Ishikawa (cell line): Measurements from ENCODE around the gene ABHD12.
A peak's percentile ranks its signal among the peaks of the same experiment; 100 is the strongest.

Source experiments
- CEBPB ChIP-seq: IDR thresholded peaks from 2 replicates; pipeline ENCODE4 v1.6.1; 2012
- CREB1 ChIP-seq: IDR thresholded peaks from 2 replicates; pipeline ENCODE4 v1.6.1; 2012; ENCODE audit warnings: low read depth
- EGR1 ChIP-seq: IDR thresholded peaks from 2 replicates; pipeline ENCODE4 v1.6.1; 2012
- EP300 ChIP-seq: IDR thresholded peaks from 2 replicates; pipeline ENCODE4 v1.6.1; 2012; ENCODE audit warnings: borderline replicate concordance
- FOXM1 ChIP-seq: IDR thresholded peaks from 2 replicates; pipeline ENCODE4 v1.6.1; 2012; ENCODE audit warnings: low read depth, borderline replicate concordance
- NFIC ChIP-seq: IDR thresholded peaks from 2 replicates; pipeline ENCODE4 v1.6.1; 2012
- RAD21 ChIP-seq: IDR thresholded peaks from 2 replicates; pipeline ENCODE4 v1.6.1; 2012; ENCODE audit warnings: low read depth
- REST ChIP-seq: IDR thresholded peaks from 2 replicates; pipeline ENCODE4 v1.6.1; 2012; ENCODE audit warnings: low read depth, mild to moderate bottlenecking
- TAF1 ChIP-seq: IDR thresholded peaks from 2 replicates; pipeline ENCODE4 v1.6.1; 2012; ENCODE audit warnings: low read depth, mild to moderate bottlenecking
- TCF12 ChIP-seq: IDR thresholded peaks from 2 replicates; pipeline ENCODE4 v1.6.1; 2012; ENCODE audit warnings: low read depth
- TEAD4 ChIP-seq: IDR thresholded peaks from 2 replicates; pipeline ENCODE4 v1.6.1; 2012
- YY1 ChIP-seq: IDR thresholded peaks from 2 replicates; pipeline ENCODE4 v1.6.1; 2012; ENCODE audit warnings: low read depth
- ZBTB7A ChIP-seq: IDR thresholded peaks from 2 replicates; pipeline ENCODE4 v1.6.1; 2012; ENCODE audit warnings: low read depth
- TF ChIP-seq, protein P1 (sequence below): IDR thresholded peaks from 2 replicates; pipeline ENCODE4 v1.6.1; 2012
- TF ChIP-seq, protein P2 (sequence below): IDR thresholded peaks from 2 replicates; pipeline ENCODE4 v1.6.1; 2012

Gene ABHD12

DNA sequence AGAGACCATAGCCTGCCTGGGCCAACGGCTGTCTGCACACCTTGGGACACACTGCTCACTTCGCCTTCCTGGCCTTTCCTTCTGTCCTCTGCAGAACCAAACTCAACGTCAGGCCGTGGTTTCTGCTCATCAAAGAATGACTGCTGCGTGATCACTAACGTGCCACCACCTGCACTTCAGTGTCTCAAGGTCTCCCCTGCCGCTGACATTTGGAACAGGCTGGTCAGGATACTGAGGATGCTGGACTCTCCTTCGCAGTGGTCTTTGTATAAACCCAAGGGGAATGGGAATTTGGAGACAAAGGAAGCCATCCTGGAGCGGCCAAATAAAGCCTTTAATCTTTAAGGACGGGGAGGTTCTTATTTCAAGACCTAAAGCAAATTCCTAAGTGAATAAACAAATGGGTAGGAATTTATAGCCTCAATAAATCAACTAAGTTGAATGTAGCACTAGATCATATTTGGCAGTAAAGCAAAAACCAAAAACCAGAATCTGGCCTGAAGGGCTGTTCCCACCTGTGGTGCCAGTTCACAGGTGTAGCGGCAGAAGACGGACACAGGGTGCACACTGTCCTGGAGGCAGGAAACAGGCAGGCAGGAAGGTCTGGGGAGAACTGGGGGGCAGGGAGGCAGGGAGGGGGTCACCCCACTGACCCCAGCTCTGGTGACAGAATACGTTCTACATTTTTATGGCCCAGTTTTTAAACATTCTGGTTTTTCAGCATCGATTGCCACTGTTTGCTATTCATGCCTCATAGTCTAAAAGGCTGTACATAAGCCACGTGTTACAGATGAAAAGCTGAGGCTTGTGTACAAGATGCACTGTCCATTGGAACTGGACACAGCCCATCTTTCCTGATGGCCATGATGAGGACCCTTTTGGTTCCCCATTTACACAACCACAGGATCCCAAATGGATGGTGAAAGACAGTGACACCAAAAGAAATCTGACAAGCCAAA, 36.6 kb downstream of the ABHD12 start:
- TF ChIP-seq EP300 (no peak), NFIC (peak; percentile 50; the same call in 1 of the 2 replicates), TEAD4 (peak; percentile 51; the same call in 1 of the 2 replicates), TCF12 (peak; percentile 51; the same call in 1 of the 2 replicates)
- TF ChIP-seq, protein P1, sequence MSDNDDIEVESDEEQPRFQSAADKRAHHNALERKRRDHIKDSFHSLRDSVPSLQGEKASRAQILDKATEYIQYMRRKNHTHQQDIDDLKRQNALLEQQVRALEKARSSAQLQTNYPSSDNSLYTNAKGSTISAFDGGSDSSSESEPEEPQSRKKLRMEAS: no peak; the same call in 1 of the 2 replicates
- TF ChIP-seq, protein P2, sequence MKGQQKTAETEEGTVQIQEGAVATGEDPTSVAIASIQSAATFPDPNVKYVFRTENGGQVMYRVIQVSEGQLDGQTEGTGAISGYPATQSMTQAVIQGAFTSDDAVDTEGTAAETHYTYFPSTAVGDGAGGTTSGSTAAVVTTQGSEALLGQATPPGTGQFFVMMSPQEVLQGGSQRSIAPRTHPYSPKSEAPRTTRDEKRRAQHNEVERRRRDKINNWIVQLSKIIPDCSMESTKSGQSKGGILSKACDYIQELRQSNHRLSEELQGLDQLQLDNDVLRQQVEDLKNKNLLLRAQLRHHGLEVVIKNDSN: no peak

GRCh38 chr20:25353353-25353746, 37.3 kb downstream of the ABHD12 start:
- TF ChIP-seq REST (no peak), EP300 (no peak), ZBTB7A (no peak), FOXM1 (no peak), CREB1 (no peak), CEBPB (no peak), YY1 (no peak)

DNA sequence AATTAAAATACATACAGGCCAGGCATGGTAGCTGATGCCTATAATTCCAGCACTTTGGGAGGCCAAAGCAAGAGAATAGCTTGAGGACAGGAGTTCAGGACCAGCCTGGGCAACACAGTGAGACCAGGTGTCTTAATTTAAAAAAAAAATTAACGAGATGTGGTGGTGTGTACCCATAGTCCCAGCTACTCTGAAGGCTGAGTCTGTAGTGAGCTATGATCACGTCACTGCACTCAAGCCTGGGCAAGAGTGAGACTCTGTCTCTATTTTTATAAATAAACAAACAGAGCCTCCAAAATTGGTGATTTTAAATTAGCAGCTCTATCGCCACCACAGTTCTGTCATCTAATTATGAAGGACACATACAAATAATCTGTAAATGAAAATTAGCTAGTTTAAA, 37.9 kb downstream of the ABHD12 start:
- TF ChIP-seq FOXM1: no peak
- no peak for TF ChIP-seq CREB1
- TF ChIP-seq TEAD4: no peak
- TF ChIP-seq RAD21: no peak
- TF ChIP-seq CEBPB: no peak
- no peak for TF ChIP-seq NFIC
- no peak for TF ChIP-seq TCF12
- TF ChIP-seq, protein P1: no peak
- no peak for TF ChIP-seq ZBTB7A
- TF ChIP-seq YY1: no peak
- TF ChIP-seq EP300: no peak
- no peak for TF ChIP-seq EGR1
- TF ChIP-seq, protein P2: no peak
- no peak for TF ChIP-seq REST

DNA sequence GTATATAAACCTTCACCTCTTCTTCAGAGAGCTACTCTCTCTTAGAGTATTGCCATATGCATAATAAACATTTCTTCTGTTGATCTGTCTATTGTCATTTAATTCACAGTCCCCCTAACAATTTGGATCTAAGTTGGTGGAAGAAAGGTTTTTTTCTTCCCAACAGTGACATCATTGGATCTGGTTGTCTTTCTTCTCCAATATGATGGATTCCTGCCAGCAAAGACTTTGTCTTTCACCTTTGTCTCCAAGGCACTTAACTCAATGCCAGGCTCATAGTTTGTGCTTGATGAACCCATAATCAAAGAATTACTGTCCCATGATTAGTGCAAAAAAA, 39.6 kb downstream of the ABHD12 start:
- TF ChIP-seq TCF12 (no peak), YY1 (no peak)

DNA sequence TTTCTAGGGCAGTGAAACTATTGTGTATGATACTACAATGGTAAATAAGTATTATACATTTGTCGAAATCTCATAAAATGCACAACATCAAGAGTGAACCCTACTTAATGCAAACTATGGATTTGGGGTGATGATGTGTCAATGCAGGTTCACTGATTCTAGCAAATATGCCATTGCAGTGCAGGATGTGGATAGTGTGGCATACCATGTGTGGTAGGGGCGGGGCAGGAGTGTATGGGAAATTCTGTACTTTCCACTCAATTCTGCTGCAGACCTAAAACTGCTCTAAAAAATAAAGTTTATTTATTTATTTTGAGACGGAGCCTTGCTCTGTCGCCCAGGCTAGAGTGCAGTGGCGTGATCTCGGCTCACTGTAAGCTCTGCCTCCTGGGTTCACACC, 44.3 kb downstream of the ABHD12 start:
- no peak for TF ChIP-seq RAD21
- TF ChIP-seq CREB1: no peak
- no peak for TF ChIP-seq TAF1
- no peak for TF ChIP-seq TCF12
- no peak for TF ChIP-seq CEBPB
- no peak for TF ChIP-seq YY1
- no peak for TF ChIP-seq NFIC
- TF ChIP-seq REST: no peak
